AG04449 (cell line): Measurements from ENCODE around the gene RAPSN.

Experiments
- CTCF ChIA-PET: fragments of 350-600 bp; formaldehyde crosslinking; extraction: SDS; loops from one replicate; lab custom pipeline; 2021; ENCODE audit warnings: antibody characterized with exemption; lab: Yijun Ruan, JAX
- POLR2A ChIA-PET: fragments of 400-600, 350-600 bp; formaldehyde crosslinking; extraction: SDS; loops from one replicate; lab custom pipeline; 2020; ENCODE audit warnings: antibody characterized with exemption, inconsistent platforms; lab: Yijun Ruan, JAX
- DNase-seq: peaks from one replicate; pipeline ENCODE4 v3.0.0-alpha.2; 2010; ENCODE audit warnings: low read depth, low spot score
- H3K4me3 ChIP-seq: 2 replicates; pipeline ENCODE4 v1.5.1; 2011; ENCODE audit warnings: low read depth, mild to moderate bottlenecking, control low read depth, low read length
- TF ChIP-seq, protein P1 (sequence below): IDR thresholded peaks from one replicate; pipeline ENCODE4 v1.5.1; 2011; ENCODE audit warnings: mild to moderate bottlenecking, moderate library complexity, low read length, control low read depth, inconsistent platforms; ENCODE audit not compliant: insufficient read depth; ENCODE audit errors: missing control alignments

Gene RAPSN

DNA sequence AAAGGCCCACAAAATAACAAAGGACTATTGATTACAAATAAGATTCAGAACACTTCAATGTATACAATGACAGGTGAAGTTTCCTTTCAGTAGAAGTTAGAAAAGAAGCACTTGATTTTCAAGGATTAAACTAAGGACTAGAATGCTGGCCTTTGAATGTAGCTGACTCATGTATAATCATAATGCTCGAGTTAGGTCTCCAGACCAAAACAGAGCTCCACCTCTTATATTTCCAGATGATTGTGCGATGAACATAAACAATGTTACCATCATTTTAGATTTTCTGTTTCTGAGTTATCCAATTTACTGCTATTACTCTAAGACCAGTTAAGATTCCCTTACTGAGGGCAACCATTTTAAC lies 40.4 kb upstream of the RAPSN start:
- CTCF ChIA-PET, result interaction anchor here (0.8 to 1.9 kb wide), 2 partner anchors 63 to 128 kb away, joined by 3 to 10 read pairs; partner anchors contain the start of gene CELF1
- no peak overlapping the region for H3K4me3 ChIP-seq

GRCh38 chr11:47488674-47489394 lies 39.9 kb upstream of the RAPSN start:
- ChIA-PET CTCF (interaction anchor here (0.8 to 1.9 kb wide), 2 partner anchors 64 to 128 kb away, joined by 3 to 10 read pairs; partner anchors contain the start of gene CELF1), POLR2A (interaction anchor here (1.3 kb wide), 1 partner anchor 12 kb away, joined by 3 read pairs; no protein-coding TSS in a partner anchor)
- H3K4me3 ChIP-seq, result no peak overlapping the region
- TF ChIP-seq, protein P1, sequence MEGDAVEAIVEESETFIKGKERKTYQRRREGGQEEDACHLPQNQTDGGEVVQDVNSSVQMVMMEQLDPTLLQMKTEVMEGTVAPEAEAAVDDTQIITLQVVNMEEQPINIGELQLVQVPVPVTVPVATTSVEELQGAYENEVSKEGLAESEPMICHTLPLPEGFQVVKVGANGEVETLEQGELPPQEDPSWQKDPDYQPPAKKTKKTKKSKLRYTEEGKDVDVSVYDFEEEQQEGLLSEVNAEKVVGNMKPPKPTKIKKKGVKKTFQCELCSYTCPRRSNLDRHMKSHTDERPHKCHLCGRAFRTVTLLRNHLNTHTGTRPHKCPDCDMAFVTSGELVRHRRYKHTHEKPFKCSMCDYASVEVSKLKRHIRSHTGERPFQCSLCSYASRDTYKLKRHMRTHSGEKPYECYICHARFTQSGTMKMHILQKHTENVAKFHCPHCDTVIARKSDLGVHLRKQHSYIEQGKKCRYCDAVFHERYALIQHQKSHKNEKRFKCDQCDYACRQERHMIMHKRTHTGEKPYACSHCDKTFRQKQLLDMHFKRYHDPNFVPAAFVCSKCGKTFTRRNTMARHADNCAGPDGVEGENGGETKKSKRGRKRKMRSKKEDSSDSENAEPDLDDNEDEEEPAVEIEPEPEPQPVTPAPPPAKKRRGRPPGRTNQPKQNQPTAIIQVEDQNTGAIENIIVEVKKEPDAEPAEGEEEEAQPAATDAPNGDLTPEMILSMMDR, result no peak
- DNase-seq, result no peak

More for the DNA sequence above, 40.4 kb upstream of the RAPSN start:
- POLR2A ChIA-PET, result interaction anchor here (1.3 kb wide), 1 partner anchor 13 kb away, joined by 3 read pairs; no protein-coding TSS in a partner anchor
- DNase-seq, result no peak
- TF ChIP-seq, protein P1, result no peak

DNA sequence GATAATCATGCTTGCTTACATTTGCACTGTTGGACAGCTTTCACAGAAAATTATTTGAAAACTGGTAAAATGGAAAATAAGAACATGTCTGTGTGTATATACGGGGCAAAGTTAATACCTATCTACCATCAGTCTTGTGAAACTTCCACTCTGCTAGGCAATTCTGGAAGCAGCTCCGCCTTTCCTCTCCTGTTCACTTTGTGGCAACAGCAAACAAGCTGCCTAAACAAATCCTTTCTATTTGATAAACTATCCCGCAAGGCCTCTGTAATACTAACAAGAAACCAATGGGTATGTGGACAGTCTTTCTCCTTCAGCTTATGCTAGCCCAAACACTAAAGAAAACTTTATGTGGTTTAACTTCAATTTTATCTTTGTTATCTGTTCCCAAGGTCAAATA lies 39.2 kb upstream of the RAPSN start:
- CTCF ChIA-PET, result interaction anchor here (0.9 to 1.9 kb wide), 3 partner anchors 10 to 65 kb away, joined by 3 to 10 read pairs (median 3); partner anchors contain the start of gene CELF1
- TF ChIP-seq, protein P1, result no peak
- POLR2A ChIA-PET, result no interaction called here

GRCh38 chr11:47487421-47487820 lies 38.5 kb upstream of the RAPSN start:
- no peak overlapping the region for H3K4me3 ChIP-seq
- TF ChIP-seq, protein P1, result no peak
- DNase-seq, result no peak
- CTCF ChIA-PET, result interaction anchor here (0.9 to 1.4 kb wide), 3 partner anchors 11 to 66 kb away, joined by 3 read pairs; no protein-coding TSS in a partner anchor
- POLR2A ChIA-PET, result no interaction called here

More for the DNA sequence above, 39.2 kb upstream of the RAPSN start:
- DNase-seq, result no peak
- H3K4me3 ChIP-seq, result no peak overlapping the region

DNA sequence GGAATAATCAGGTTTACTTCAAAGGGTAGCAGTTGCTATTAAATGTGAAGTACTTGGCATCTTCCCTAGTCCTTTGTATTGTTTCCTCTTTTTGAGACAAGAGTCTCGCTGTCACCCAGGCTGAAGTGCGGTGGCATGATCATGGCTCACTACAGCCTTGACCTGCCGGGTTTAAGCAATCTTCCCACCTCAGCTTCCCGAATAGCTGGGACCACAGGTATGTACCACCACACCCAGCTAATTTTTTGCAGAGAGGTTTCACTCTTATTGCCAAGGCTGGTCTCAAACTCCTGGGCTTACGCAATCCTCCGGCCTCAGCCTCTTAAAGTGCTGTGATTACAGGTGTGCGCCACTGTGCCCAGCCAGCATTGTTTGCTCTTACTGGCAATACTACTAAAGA lies 36.2 kb upstream of the RAPSN start:
- ChIA-PET POLR2A (no interaction called here), CTCF (interaction anchor here (1.9 kb wide), 1 partner anchor 31 kb away, joined by 4 read pairs; no protein-coding TSS in a partner anchor)
- no peak for DNase-seq
- H3K4me3 ChIP-seq, result no peak overlapping the region
- TF ChIP-seq, protein P1, result no peak

GRCh38 chr11:47483457-47483856 lies 34.5 kb upstream of the RAPSN start:
- ChIA-PET POLR2A (no interaction called here), CTCF (no interaction called here)
- no peak for DNase-seq
- TF ChIP-seq, protein P1, result no peak
- H3K4me3 ChIP-seq, result no peak overlapping the region
